Neuron (in vitro differentiated cells): ENCODE results near the gene LY6G6D.

Source experiments
- H2AFZ ChIP-seq: one replicate; pipeline ENCODE4 v1.6.1; 2013; ENCODE audit warnings: low read depth, mild to moderate bottlenecking, inconsistent platforms, low read length, moderate library complexity
- H3K27me3 ChIP-seq: one replicate; pipeline ENCODE4 v1.6.1; 2013; ENCODE audit warnings: low read length; ENCODE audit not compliant: insufficient read depth
- H3K36me3 ChIP-seq: one replicate; pipeline ENCODE4 v1.6.1; 2013; ENCODE audit warnings: low read length; ENCODE audit not compliant: insufficient read depth
- H3K4me1 ChIP-seq: one replicate; pipeline ENCODE4 v1.6.1; 2013; ENCODE audit warnings: low read length; ENCODE audit not compliant: insufficient read depth
- H3K4me3 ChIP-seq: 2 replicates; pipeline ENCODE4 v1.5.1; 2013; ENCODE audit warnings: mild to moderate bottlenecking, low read length, moderate library complexity
- H3K9me3 ChIP-seq: one replicate; pipeline ENCODE4 v1.6.1; 2013; ENCODE audit warnings: low read length

The LY6G6D gene

DNA sequence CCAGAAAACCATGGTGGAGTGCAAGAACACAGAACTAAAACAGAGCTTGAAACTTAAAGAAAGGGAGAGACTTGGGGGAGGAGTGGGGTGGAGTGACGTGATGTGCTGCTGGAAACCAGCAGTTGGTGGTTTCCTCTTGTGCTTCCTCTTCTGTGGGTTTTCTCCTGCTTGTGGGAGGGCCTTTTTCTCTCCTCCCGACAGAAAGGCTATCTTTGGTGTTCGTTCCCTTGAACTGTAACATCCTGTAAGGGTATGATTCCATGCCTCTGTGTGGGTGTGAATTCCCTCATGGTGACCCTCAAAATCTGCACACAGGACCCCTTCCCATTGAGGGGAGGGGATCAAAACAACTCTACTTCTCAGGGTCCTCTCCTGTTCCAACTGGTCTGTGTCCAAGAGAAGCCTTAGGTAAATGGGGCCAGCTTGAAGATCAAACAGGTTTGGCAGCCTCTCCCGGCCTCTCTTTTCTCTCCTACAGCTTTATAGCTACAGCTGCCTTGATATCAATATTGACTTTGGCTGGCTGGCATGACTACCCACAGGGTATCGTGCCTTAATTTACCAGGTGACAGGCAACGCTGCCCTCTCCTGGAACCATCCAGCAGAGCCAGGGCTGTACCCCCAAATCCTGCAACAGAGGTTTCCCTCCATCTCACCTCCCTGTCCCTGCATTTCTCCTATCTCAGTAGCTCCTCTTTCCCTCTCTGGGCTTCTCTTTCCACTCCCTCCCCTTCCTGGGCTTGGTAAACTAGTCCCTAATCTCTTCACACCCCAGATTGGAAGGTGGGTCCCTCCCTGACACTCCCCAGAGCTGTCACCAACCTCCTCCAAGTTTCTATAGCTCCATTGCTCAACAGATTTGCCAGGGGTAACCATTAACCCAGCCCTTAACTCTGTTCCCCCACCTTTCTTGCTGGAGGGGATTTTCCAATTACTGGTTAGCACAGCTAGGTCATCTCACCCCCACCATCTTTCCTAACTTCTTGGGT lies 23.1 kb downstream of the LY6G6D start:
- Histone ChIP-seq H2AFZ (no peak overlapping the region), H3K27me3 (no peaks in the 10 kb centered on the region), H3K4me3 (peak overlapping the region; percentile 32), H3K4me1 (peaks cover 51% of the 10 kb centered on the region), H3K36me3 (peaks cover 30% of the 10 kb centered on the region), H3K9me3 (no peaks in the 10 kb centered on the region)

DNA sequence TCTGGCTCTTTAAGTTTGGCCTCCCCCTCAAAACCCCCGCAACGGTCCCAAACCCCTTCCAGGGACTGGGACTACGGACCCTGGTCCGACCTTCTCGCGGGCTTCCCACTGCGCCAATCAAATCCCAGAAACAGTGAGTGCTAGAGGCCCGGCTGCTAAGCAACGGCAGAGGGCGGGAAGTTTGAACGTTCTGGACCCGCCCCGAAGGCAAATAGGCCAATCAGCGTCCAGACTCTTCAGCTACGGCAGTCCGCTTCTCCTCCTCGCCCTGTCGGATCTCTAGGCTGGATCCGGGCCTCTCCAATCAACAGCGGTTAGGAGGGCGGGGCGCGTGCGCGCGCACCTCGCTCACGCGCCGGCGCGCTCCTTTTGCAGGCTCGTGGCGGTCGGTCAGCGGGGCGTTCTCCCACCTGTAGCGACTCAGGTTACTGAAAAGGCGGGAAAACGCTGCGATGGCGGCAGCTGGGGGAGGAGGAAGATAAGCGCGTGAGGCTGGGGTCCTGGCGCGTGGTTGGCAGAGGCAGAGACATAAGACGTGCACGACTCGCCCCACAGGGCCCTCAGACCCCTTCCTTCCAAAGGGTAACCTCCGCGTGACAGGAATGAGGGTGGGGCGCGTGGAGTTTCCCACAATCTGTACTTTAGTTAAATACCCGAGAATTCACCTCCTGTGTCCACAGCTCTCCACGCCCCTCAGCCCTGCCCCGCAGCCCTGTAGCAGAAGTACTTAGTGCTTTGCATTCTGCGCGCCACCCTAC lies 24.7 kb downstream of the LY6G6D start, which contains the start of gene MSH5:
Gene MSH5, plus strand, starts transcription at position 367 of the 758 bp plus-strand sequence. CDS start 462 bp downstream, outside the sequence.
- Histone ChIP-seq H3K4me1 (peaks cover 42% of the 10 kb centered on the region), H3K27me3 (no peaks in the 10 kb centered on the region), H3K36me3 (peaks cover 31% of the 10 kb centered on the region), H3K9me3 (no peaks in the 10 kb centered on the region), H2AFZ (peak within 1 kb of the TSS; percentile 27), H3K4me3 (peak within 1 kb of the TSS; percentile 94)

DNA sequence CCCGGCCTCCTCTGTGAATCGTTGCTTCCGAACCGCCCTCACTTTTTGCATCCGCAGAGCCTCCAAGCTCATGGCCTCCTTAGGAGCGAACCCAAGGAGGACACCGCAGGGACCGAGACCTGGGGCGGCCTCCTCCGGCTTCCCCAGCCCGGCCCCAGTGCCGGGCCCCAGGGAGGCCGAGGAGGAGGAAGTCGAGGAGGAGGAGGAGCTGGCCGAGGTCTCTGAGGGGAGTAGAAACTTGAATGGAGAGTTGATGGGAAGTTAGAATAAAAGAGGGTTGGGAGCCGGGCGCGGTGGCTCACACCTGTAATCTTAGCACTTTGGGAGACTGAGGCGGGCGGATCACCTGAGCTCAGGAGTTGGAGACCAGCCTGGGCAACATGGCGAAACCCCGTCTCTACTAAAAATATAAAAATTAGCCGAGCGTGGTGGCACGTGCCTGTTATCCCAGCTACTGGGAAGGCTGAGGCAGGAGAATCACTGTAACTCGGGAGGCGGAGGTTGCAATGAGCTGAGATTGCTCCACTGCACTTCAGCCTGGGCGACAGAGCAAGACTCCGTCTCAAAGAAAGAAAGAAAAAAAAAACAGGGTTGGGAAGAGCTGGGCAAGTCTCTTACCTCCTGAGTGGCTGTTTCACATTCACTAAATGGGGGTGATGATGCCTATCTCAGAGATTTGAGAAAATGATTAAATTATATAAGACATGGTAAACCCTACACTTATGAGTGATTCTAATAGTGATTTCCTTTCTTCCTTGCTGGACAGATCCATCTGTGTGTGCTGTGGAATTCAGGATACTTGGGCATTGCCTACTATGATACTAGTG lies 25.5 kb downstream of the LY6G6D start:
- Histone ChIP-seq H3K36me3 (peaks cover 36% of the 10 kb centered on the region), H3K4me1 (peaks cover 37% of the 10 kb centered on the region), H3K27me3 (no peaks in the 10 kb centered on the region), H3K4me3 (peak overlapping the region; percentile 94), H3K9me3 (no peaks in the 10 kb centered on the region), H2AFZ (no peak overlapping the region)

DNA sequence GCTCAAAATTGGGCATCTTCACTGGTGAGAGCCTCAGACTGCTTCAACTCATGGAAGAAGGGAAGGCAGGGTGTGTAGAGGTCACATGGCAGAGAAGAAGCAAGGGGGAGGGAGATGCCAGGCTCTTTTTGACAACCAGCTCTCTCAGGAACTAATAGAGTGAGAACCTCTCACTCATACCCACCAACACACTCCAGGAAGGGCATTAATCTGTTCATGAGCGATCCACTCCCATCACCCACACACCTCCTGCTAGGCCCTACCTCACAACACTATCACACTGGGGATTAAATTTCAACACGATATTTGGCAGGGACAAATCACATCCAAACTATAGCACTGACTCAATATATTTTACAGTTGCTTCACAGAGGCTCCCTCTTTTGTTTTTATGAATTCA lies 26.7 kb downstream of the LY6G6D start:
- Histone ChIP-seq H3K4me3 (no peak overlapping the region), H3K36me3 (peaks cover 38% of the 10 kb centered on the region), H3K27me3 (no peaks in the 10 kb centered on the region), H3K9me3 (no peaks in the 10 kb centered on the region), H3K4me1 (peaks cover 31% of the 10 kb centered on the region), H2AFZ (no peak overlapping the region)

DNA sequence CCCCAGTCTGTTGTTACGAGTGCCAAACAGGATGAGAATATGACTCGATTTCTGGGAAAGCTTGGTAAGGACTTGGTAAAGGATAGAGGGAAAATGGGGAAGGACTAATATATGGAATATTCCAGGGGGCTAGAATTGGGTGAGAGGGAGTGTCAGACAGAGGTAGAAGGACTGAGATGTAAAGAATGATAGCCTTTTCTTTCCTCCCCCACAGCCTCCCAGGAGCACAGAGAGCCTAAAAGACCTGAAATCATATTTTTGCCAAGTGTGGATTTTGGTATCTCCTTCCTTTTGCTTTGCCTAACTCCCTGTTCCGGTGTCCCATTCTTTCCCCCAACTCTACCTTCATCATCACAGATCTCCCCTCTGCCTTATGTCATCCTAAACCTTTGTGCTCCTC lies 27.7 kb downstream of the LY6G6D start:
- Histone ChIP-seq H3K9me3 (no peaks in the 10 kb centered on the region), H3K4me1 (peaks cover 21% of the 10 kb centered on the region), H3K27me3 (no peaks in the 10 kb centered on the region), H3K36me3 (peaks cover 48% of the 10 kb centered on the region), H2AFZ (no peak overlapping the region), H3K4me3 (no peak overlapping the region)

DNA sequence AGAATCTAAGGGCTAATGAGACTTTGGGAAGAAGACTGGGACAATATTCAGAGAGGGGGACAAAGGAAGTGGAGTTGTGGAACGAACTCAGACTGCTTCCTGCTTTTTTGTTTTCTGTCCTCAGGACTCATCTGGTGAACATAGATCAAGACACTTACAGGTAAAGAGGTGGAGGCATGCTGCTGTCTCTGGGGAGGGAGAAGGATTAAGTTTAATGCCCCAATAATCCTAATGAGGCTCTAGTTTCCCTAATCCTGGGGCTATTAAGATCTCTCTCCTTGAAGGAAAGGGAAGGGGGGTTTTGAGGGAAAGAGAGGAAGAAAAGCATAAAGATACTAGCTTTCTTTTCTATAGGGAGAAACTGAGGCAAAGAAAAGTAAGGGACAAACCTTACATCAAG lies 29.3 kb downstream of the LY6G6D start:
- H3K4me1 ChIP-seq, result peaks cover 6% of the 10 kb centered on the region
- no peaks in the 10 kb centered on the region for H3K9me3 ChIP-seq
- H3K27me3 ChIP-seq, result no peaks in the 10 kb centered on the region
- peaks cover 55% of the 10 kb centered on the region for H3K36me3 ChIP-seq
- H3K4me3 ChIP-seq, result no peak overlapping the region
- H2AFZ ChIP-seq, result no peak overlapping the region

DNA sequence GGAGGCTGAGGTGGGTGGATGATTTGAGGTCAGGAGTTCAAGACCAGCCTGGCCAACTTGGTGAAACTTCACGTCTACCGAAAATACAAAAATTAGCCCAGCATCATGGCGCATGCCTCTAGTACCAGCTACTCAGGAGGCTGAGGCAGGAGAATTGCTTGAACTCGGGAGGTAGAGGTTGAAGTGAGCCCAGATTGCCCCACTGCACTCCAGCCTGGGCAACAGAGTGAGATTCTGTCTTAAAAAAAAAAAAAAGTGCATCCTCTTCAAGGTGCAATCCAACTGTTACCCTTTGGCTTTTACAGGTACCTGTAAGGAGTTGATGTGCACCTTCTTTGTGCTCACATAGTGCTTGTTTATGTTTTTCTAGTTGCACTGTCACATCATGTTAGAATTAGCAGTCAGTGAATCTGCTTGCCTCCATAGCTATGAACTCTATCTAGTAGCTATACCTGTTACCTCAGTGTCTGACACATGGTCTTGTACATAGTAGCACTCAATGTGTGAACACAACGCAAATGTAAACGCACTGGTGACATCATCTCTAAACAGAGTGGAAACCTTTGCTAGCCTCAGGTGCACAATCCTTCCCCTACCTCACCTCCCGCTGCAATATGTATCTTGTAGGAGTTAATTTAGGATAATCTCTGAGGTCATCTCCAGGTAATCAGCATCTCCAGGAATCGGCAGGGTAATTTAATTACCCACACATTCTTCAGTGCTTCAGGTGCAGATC lies 34.3 kb downstream of the LY6G6D start:
- Histone ChIP-seq H3K36me3 (peaks cover 37% of the 10 kb centered on the region), H3K4me3 (no peak overlapping the region), H3K27me3 (no peaks in the 10 kb centered on the region), H2AFZ (no peak overlapping the region), H3K4me1 (no peaks in the 10 kb centered on the region), H3K9me3 (no peaks in the 10 kb centered on the region)

DNA sequence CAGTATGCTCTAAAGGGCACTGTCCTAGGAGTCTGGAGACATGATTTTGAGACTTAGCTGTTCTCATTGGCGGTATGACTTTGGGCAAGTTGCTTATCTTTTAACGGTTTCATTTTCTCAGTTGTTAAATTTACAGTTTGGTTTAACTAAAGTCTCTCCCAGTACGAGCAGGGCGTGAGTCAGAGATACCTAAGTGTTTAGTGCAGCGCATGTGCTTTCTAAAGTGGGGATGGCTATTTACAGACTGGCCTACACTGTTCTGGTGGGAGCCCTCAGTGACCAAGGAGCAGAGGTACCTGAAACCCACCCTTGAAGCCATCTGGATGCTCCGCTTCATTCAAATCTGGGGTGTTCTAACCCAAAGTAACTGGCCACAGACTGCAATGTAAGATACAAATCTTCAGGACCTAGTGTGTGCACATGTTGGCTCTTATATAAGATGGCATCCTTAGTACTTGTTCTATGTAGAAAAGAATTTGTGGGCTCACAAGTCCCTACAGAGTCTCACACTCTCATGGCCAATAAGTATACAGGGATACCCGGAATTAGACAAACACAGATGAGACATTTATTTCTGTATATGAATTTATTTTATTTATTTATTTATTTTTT lies 35.4 kb downstream of the LY6G6D start:
- no peak overlapping the region for H3K4me3 ChIP-seq
- H3K4me1 ChIP-seq, result no peaks in the 10 kb centered on the region
- H3K27me3 ChIP-seq, result no peaks in the 10 kb centered on the region
- H2AFZ ChIP-seq, result no peak overlapping the region
- peaks cover 32% of the 10 kb centered on the region for H3K36me3 ChIP-seq
- H3K9me3 ChIP-seq, result no peaks in the 10 kb centered on the region

DNA sequence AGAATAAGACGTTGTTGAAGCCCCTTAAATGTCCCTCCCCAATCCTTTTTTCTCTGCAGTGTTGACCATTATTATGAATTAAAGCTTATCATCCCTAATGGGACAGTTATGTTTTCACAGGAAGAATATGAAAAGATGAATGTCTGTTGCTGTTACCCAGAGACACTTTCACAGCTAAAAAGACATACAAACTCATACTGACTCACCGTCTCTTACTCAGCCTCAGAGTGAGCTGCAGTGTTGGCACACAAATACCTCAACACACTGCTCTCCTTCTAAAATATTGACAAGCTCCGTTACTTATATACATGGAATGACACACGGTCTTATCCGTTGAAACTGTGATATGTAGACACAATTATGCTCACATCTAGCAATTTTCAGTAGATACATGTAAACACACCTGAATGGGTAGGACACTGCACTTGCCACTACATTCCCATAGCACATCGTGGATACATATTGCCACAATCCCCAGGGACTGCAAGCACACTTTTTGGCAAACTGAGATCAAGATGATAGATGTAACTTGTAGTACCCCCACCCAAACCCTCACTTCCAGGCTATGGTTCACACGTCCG lies 37.7 kb downstream of the LY6G6D start:
- no peaks in the 10 kb centered on the region for H3K9me3 ChIP-seq
- no peaks in the 10 kb centered on the region for H3K27me3 ChIP-seq
- H3K4me1 ChIP-seq, result no peaks in the 10 kb centered on the region
- no peak overlapping the region for H3K4me3 ChIP-seq
- no peak overlapping the region for H2AFZ ChIP-seq
- H3K36me3 ChIP-seq, result peaks cover 20% of the 10 kb centered on the region

DNA sequence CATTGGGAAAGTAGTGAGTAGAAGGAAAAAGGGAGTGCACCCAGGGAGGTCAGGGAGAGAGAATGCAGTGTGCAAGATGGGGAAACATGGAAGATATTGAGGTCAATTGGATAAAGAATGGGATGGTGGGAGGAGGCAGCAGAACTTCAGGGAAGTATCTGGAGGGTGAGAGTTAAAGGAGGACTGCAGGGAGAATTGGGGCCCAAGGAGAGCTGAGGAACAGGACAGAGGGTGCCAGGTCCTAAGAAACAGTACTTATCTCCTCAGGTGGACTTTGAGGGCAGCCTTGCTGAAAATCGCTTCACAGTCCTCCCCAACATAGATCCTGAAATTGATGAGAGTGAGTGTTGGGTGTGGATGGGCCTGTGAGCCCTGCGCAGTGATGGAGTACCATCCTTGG lies 43.1 kb downstream of the LY6G6D start:
- Histone ChIP-seq H2AFZ (no peak overlapping the region), H3K9me3 (no peaks in the 10 kb centered on the region), H3K4me1 (peaks cover 8% of the 10 kb centered on the region), H3K27me3 (no peaks in the 10 kb centered on the region), H3K36me3 (peaks cover 45% of the 10 kb centered on the region), H3K4me3 (no peak overlapping the region)

DNA sequence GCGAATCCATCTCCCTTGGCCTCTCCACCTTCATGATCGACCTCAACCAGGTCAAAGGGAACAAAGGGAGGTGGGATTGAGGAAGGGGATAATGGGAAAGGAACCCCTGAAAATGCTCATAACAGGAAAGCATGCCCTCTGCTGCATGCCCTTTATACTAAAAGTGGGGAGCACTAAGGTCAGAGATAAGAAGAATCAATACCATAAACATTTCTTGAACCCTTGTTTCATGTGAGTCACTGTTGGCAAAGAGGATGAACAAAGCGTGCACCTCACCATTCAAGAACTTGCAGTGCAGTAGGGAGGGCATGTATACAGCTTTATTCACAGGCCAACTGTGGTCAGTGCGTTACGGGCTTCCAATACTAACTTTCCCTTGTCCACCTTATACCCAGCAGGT lies 45.6 kb downstream of the LY6G6D start:
- Histone ChIP-seq H3K9me3 (no peaks in the 10 kb centered on the region), H3K27me3 (no peaks in the 10 kb centered on the region), H3K4me3 (no peak overlapping the region), H3K4me1 (peaks cover 19% of the 10 kb centered on the region), H3K36me3 (peaks cover 48% of the 10 kb centered on the region), H2AFZ (no peak overlapping the region)
